ENCODE measurements around the gene MTRF1. TPM values are rescaled to one million over a fixed set of nuclear protein-coding genes. Genes with fewer than 3 reads are reported as not detected.

MTRF1 gene
- total and polyA plus RNA-seq, 9 of the 15 experiments (the other 6 are each of a cell fraction or from before 2014, with no cell fraction given), result 12.5 to 33.7 (median 20.1) TPM

DNA sequence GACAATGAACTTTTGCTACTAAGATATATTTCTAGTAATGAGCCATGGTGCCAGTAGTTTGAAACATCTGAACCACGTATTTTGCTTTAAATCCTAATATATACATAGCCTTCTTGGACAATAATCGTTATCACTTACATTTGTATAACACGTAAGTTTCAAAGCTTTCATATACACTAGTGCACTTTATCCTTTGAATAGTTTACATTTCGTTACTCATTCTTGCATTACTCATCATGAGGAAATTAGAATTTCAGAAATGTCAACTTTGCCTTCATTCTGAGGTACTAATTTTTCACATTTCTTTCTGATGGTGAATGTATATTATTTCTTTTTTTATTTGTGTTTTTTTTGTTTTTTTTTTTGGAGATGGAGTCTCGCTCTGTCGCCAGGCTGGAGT is 74.8 kb downstream of the MTRF1 start:
- Histone ChIP-seq H3K4me2 (ENCODE audit: insufficient read depth, low read length) (no peak overlapping the region), H3K4me1 (replicated peaks in 1 of 2; ENCODE audit: control insufficient read depth in 2 of 2, insufficient read depth in 2 of 2, low read length in 2 of 2) (peaks cover 3 to 4% of the 10 kb centered on the region in 2 experiments; a peak in 4 of 5 replicates), H2AFZ (ENCODE audit: low read depth, low read length) (no peak overlapping the region), H3K36me3 (ENCODE audit: control insufficient read depth, insufficient read depth, low read length) (no peaks in the 10 kb centered on the region; the same call in 2 of the 3 replicates), H3K4me3 (no peak overlapping the region), H3K27ac (ENCODE audit: extremely low read depth, low read depth, low read length) (no peak overlapping the region), H3K9me3 (replicated peaks; ENCODE audit: control insufficient read depth, insufficient read depth, low read depth, low read length) (no peaks in the 10 kb centered on the region), H3K9me1 (ENCODE audit: control insufficient read depth, insufficient read depth, low read length) (no peaks in the 10 kb centered on the region), H3K9ac (ENCODE audit: insufficient read depth in 1 of 2, low read depth in 2 of 2, low read length in 2 of 2) (no peak overlapping the region), H3K79me2 (ENCODE audit: control insufficient read depth, insufficient read depth, low read length) (peaks cover 11% of the 10 kb centered on the region), H4K20me1 (replicated peaks; ENCODE audit: control insufficient read depth, insufficient read depth, low read length) (no peaks in the 10 kb centered on the region), H3K27me3 (ENCODE audit: control insufficient read depth in 2 of 2, insufficient read depth in 2 of 2, low read length in 2 of 2) (no peaks in the 10 kb centered on the region)
- intact Hi-C loops (cut with micrococcal nuclease) (no loop called here), in situ Hi-C loops (cut with MboI) (no loop called here)
- ATAC-seq, result no peak
- POLR2A ChIA-PET, result no interaction called here
- WGBS (ENCODE audit: insufficient coverage, low coverage, missing lambda C conversion rate), result 84% methylated on average over 4 of the region's 6 CpGs
- BruUV-seq (replicated peaks), result no TSS peak
- no peak for DNase-seq (ENCODE audit: extremely low read depth in 1 of 4, low spot score in 3 of 4)
- TF ChIP-seq, protein P1, sequence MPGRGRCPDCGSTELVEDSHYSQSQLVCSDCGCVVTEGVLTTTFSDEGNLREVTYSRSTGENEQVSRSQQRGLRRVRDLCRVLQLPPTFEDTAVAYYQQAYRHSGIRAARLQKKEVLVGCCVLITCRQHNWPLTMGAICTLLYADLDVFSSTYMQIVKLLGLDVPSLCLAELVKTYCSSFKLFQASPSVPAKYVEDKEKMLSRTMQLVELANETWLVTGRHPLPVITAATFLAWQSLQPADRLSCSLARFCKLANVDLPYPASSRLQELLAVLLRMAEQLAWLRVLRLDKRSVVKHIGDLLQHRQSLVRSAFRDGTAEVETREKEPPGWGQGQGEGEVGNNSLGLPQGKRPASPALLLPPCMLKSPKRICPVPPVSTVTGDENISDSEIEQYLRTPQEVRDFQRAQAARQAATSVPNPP (IDR thresholded peaks at IDR 0.05; ENCODE audit: borderline replicate concordance, insufficient read depth, insufficient read length), result no peak
- TF ChIP-seq, protein P2, sequence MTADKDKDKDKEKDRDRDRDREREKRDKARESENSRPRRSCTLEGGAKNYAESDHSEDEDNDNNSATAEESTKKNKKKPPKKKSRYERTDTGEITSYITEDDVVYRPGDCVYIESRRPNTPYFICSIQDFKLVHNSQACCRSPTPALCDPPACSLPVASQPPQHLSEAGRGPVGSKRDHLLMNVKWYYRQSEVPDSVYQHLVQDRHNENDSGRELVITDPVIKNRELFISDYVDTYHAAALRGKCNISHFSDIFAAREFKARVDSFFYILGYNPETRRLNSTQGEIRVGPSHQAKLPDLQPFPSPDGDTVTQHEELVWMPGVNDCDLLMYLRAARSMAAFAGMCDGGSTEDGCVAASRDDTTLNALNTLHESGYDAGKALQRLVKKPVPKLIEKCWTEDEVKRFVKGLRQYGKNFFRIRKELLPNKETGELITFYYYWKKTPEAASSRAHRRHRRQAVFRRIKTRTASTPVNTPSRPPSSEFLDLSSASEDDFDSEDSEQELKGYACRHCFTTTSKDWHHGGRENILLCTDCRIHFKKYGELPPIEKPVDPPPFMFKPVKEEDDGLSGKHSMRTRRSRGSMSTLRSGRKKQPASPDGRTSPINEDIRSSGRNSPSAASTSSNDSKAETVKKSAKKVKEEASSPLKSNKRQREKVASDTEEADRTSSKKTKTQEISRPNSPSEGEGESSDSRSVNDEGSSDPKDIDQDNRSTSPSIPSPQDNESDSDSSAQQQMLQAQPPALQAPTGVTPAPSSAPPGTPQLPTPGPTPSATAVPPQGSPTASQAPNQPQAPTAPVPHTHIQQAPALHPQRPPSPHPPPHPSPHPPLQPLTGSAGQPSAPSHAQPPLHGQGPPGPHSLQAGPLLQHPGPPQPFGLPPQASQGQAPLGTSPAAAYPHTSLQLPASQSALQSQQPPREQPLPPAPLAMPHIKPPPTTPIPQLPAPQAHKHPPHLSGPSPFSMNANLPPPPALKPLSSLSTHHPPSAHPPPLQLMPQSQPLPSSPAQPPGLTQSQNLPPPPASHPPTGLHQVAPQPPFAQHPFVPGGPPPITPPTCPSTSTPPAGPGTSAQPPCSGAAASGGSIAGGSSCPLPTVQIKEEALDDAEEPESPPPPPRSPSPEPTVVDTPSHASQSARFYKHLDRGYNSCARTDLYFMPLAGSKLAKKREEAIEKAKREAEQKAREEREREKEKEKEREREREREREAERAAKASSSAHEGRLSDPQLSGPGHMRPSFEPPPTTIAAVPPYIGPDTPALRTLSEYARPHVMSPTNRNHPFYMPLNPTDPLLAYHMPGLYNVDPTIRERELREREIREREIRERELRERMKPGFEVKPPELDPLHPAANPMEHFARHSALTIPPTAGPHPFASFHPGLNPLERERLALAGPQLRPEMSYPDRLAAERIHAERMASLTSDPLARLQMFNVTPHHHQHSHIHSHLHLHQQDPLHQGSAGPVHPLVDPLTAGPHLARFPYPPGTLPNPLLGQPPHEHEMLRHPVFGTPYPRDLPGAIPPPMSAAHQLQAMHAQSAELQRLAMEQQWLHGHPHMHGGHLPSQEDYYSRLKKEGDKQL (CRISPR knock-in tag; IDR thresholded peaks at IDR 0.05; ENCODE audit: borderline replicate concordance), result no peak
- TF ChIP-seq RBM14 (IDR thresholded peaks at IDR 0.05; ENCODE audit: borderline replicate concordance, insufficient read depth, low read depth, low read length) (no peak), DACH1 (IDR thresholded peaks at IDR 0.05; ENCODE audit: partially characterized antibody) (no peak), ZFP1 (CRISPR knock-in tag; IDR thresholded peaks at IDR 0.05) (no peak), ZNF717 (CRISPR knock-in tag; IDR thresholded peaks at IDR 0.05) (no peak), BRF1 (IDR thresholded peaks at IDR 0.05; ENCODE audit: borderline replicate concordance, extremely low read depth, insufficient read length) (no peak), KAT7 (CRISPR knock-in tag; IDR thresholded peaks at IDR 0.05; ENCODE audit: borderline replicate concordance) (no peak)
- CTCF ChIA-PET (ENCODE audit: low intra/inter-chr PET ratio), result no interaction called here
- FAIRE-seq, result no peak
